HEK293 (cell line): ENCODE measurements around the gene OVOL1.

Experiments
- CTCF ChIA-PET: fragments of 350-600 bp; formaldehyde crosslinking; extraction: SDS; loops from one replicate; lab custom pipeline; 2021; ENCODE audit warnings: antibody characterized with exemption; lab: Yijun Ruan, JAX
- POLR2A ChIA-PET: fragments of 300-600 bp; formaldehyde crosslinking; extraction: SDS; loops from one replicate; lab custom pipeline; 2020; ENCODE audit warnings: antibody characterized with exemption, inconsistent platforms; lab: Yijun Ruan, JAX
- H3K27ac ChIP-seq: fragments of 200-500 bp; sonication (Bioruptor generic); 2 replicates; pipeline ENCODE4 v1.5.1; 2014; ENCODE audit warnings: low read depth, low read length, control low read depth, inconsistent platforms; ENCODE audit errors: extremely low read depth
- H3K36me3 ChIP-seq, 2 experiments: fragments of 200-500 bp in 1 of 2; sonication (Bioruptor generic) in 1 of 2; 1 replicate in 1 of 2; 2 replicates in 1 of 2; pipeline ENCODE4 v1.5.1; 2014 to 2017; ENCODE audit warnings: inconsistent platforms in 2 of 2, low read length in 2 of 2; ENCODE audit not compliant: control insufficient read depth in 2 of 2, insufficient read depth in 1 of 2
- H3K4me1 ChIP-seq: fragments of 200-500 bp; sonication (Bioruptor generic); 2 replicates; pipeline ENCODE4 v1.5.1; 2014; ENCODE audit warnings: mild to moderate bottlenecking, low read length, inconsistent platforms; ENCODE audit not compliant: control insufficient read depth, insufficient read depth
- H3K4me3 ChIP-seq: 2 replicates; pipeline ENCODE4 v1.5.1; 2011; ENCODE audit warnings: low read depth, mild to moderate bottlenecking, control low read depth, low read length, moderate library complexity
- H3K9me3 ChIP-seq: fragments of 200-500 bp; sonication (Bioruptor generic); 2 replicates; pipeline ENCODE4 v1.5.1; 2014; ENCODE audit warnings: low read depth, low read length, inconsistent platforms; ENCODE audit not compliant: control insufficient read depth, insufficient read depth
- BCL11A ChIP-seq: fragments of 450-650 bp; formaldehyde crosslinking; IDR thresholded peaks from 2 replicates; pipeline ENCODE4 v1.5.1; 2016; ENCODE audit warnings: low read depth, missing biosample characterization, missing genetic modification characterization
- BCL6B ChIP-seq: fragments of 450-650 bp; formaldehyde crosslinking; IDR thresholded peaks from 2 replicates; pipeline ENCODE4 v1.5.1; 2017; ENCODE audit warnings: missing biosample characterization, missing genetic modification characterization
- EGR2 ChIP-seq: fragments of 450-650 bp; formaldehyde crosslinking; IDR thresholded peaks from 2 replicates; pipeline ENCODE4 v1.5.1; 2016; ENCODE audit warnings: low read depth, missing biosample characterization, missing genetic modification characterization
- GLI2 ChIP-seq: fragments of 450-650 bp; formaldehyde crosslinking; IDR thresholded peaks from 2 replicates; pipeline ENCODE4; 2017; ENCODE audit warnings: missing biosample characterization, missing genetic modification characterization, low read depth, borderline replicate concordance
- KLF8 ChIP-seq: fragments of 450-650 bp; formaldehyde crosslinking; IDR thresholded peaks from 2 replicates; pipeline ENCODE4 v1.5.1; 2016; ENCODE audit warnings: missing biosample characterization, missing genetic modification characterization
- KLF9 ChIP-seq: fragments of 450-650 bp; formaldehyde crosslinking; IDR thresholded peaks from 2 replicates; pipeline ENCODE4 v1.5.1; 2016; ENCODE audit warnings: missing biosample characterization, missing genetic modification characterization, low read depth
- SALL2 ChIP-seq: fragments of 450-650 bp; formaldehyde crosslinking; IDR thresholded peaks from 2 replicates; pipeline ENCODE4 v1.5.0; 2017; ENCODE audit warnings: missing biosample characterization, mild to moderate bottlenecking, missing genetic modification characterization, borderline replicate concordance
- YY2 ChIP-seq: fragments of 450-650 bp; formaldehyde crosslinking; IDR thresholded peaks from 2 replicates; pipeline ENCODE4 v1.5.1; 2016; ENCODE audit warnings: missing biosample characterization, missing genetic modification characterization
- ZBTB10 ChIP-seq: fragments of 450-650 bp; formaldehyde crosslinking; IDR thresholded peaks from 2 replicates; pipeline ENCODE4 v1.5.1; 2016; ENCODE audit warnings: missing biosample characterization, missing genetic modification characterization
- ZBTB49 ChIP-seq: fragments of 450-650 bp; formaldehyde crosslinking; IDR thresholded peaks from 2 replicates; pipeline ENCODE4 v1.5.1; 2016; ENCODE audit warnings: missing biosample characterization, missing genetic modification characterization, low read depth
- ZBTB7A ChIP-seq: fragments of 450-650 bp; formaldehyde crosslinking; IDR thresholded peaks from 2 replicates; pipeline ENCODE4 v1.5.1; 2016; ENCODE audit warnings: low read depth, missing biosample characterization, missing genetic modification characterization
- ZNF10 ChIP-seq: fragments of 450-650 bp; formaldehyde crosslinking; IDR thresholded peaks from 2 replicates; pipeline ENCODE4 v1.5.1; 2017; ENCODE audit warnings: missing biosample characterization, missing genetic modification characterization
- ZNF114 ChIP-seq: fragments of 450-650 bp; formaldehyde crosslinking; IDR thresholded peaks from 2 replicates; pipeline ENCODE4 v1.5.0; 2017; ENCODE audit warnings: missing biosample characterization, missing genetic modification characterization
- ZNF248 ChIP-seq: fragments of 450-650 bp; formaldehyde crosslinking; IDR thresholded peaks from 2 replicates; pipeline ENCODE4 v1.5.1; 2017; ENCODE audit warnings: missing biosample characterization, missing genetic modification characterization
- ZNF324 ChIP-seq: fragments of 450-650 bp; formaldehyde crosslinking; IDR thresholded peaks from 2 replicates; pipeline ENCODE4 v1.5.1; 2016; ENCODE audit warnings: missing biosample characterization, missing genetic modification characterization
- ZNF335 ChIP-seq: fragments of 450-650 bp; formaldehyde crosslinking; conservative IDR thresholded peaks from 2 replicates; pipeline ENCODE4 v1.5.1; 2016; ENCODE audit warnings: missing biosample characterization, missing genetic modification characterization
- ZNF558 ChIP-seq: fragments of 450-650 bp; formaldehyde crosslinking; IDR thresholded peaks from 2 replicates; pipeline ENCODE4 v1.5.1; 2016; ENCODE audit warnings: missing biosample characterization, missing genetic modification characterization
- ZNF629 ChIP-seq: fragments of 450-650 bp; formaldehyde crosslinking; IDR thresholded peaks from 2 replicates; pipeline ENCODE4 v1.5.1; 2017; ENCODE audit warnings: missing biosample characterization, missing genetic modification characterization
- ZNF830 ChIP-seq: fragments of 450-650 bp; IDR thresholded peaks from 2 replicates; pipeline ENCODE4 v1.5.0; 2018; ENCODE audit warnings: missing biosample characterization, missing genetic modification characterization, low read depth, mild to moderate bottlenecking, moderate library complexity

Gene OVOL1

GRCh38 chr11:65739022-65739421 lies 47.8 kb upstream of the OVOL1 start:
- ChIA-PET CTCF (no interaction called here), POLR2A (no interaction called here)
- TF ChIP-seq ZNF830 (no peak), ZBTB7A (no peak), ZNF10 (no peak), ZNF114 (tag by site-specific recombination) (no peak), ZBTB49 (tag by site-specific recombination) (no peak), SALL2 (tag by site-specific recombination) (no peak)
- Histone ChIP-seq H3K36me3 (no peaks in the 10 kb centered on the region), H3K4me1 (no peaks in the 10 kb centered on the region), H3K9me3 (no peaks in the 10 kb centered on the region), H3K4me3 (no peak overlapping the region), H3K27ac (no peak overlapping the region)

GRCh38 chr11:65741185-65741584 lies 45.7 kb upstream of the OVOL1 start:
- Histone ChIP-seq H3K9me3 (no peaks in the 10 kb centered on the region), H3K4me1 (no peaks in the 10 kb centered on the region), H3K27ac (no peak overlapping the region), H3K4me3 (no peak overlapping the region), H3K36me3 (no peaks in the 10 kb centered on the region)
- ChIA-PET POLR2A (no interaction called here), CTCF (interaction anchor here (0.6 to 2.0 kb wide), 2 partner anchors 20 to 29 kb away, joined by 3 to 5 read pairs; no protein-coding TSS in a partner anchor)
- no peak for TF ChIP-seq BCL11A
- no peak for TF ChIP-seq KLF9 (tag by site-specific recombination)
- TF ChIP-seq ZNF248 (tag by site-specific recombination), result no peak
- no peak for TF ChIP-seq ZNF114 (tag by site-specific recombination)
- TF ChIP-seq KLF8 (tag by site-specific recombination), result no peak

DNA sequence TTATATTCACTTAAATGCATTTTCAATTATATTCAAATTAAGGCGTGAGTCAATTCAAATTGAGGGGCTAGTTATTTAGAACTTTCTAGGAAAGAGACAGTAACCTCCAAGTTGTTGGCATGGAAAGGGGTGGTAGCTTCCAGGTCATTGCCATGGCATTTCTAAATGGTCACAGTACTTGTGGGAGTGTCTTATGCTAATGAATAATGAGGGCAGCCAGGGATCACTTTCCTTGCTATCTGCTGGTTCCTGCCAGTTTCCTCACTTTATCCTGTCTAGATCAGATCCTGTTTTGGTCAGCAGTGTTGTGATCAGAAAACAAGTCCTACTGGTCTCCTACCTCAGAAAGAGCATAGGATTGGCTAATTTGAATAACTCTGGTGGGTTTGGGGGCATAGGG lies 44.5 kb upstream of the OVOL1 start:
- POLR2A ChIA-PET, result no interaction called here
- no peaks in the 10 kb centered on the region for H3K9me3 ChIP-seq
- H3K36me3 ChIP-seq, result no peaks in the 10 kb centered on the region
- H3K4me3 ChIP-seq, result no peak overlapping the region
- no peaks in the 10 kb centered on the region for H3K4me1 ChIP-seq
- no peak for TF ChIP-seq ZNF629 (tag by site-specific recombination)
- no peak for TF ChIP-seq ZNF558 (tag by site-specific recombination)
- TF ChIP-seq EGR2 (tag by site-specific recombination), result no peak
- no peak for TF ChIP-seq ZNF324 (tag by site-specific recombination)
- TF ChIP-seq BCL6B, result no peak
- TF ChIP-seq GLI2 (tag by site-specific recombination), result no peak
- no peak for TF ChIP-seq YY2
- TF ChIP-seq ZBTB10 (tag by site-specific recombination), result no peak
- TF ChIP-seq ZNF335 (tag by site-specific recombination), result no peak
- TF ChIP-seq, all 188 proteins: peak for 0
- H3K27ac ChIP-seq, result no peak overlapping the region
- CTCF ChIA-PET, result interaction anchor here (0.7 to 2.0 kb wide), 2 partner anchors 19 to 28 kb away, joined by 3 to 5 read pairs; no protein-coding TSS in a partner anchor
